NK-92 (cell line): ENCODE data around the gene CCDC137.

Experiments
- DNase-seq: peaks from one replicate; lab custom pipeline; 2025; ENCODE audit not compliant: unreplicated experiment; lab: John Stamatoyannopoulos, UW

The CCDC137 gene

GRCh38 chr17:81700353-81701287 lies 34.1 kb downstream of the CCDC137 start:
- DNase-seq: no peak

- no peak for DNase-seq
Measured at GRCh38 chr17:81701288-81702071, 34.9 kb downstream of the CCDC137 start.

- peak; percentile 18 for DNase-seq
Measured at GRCh38 chr17:81702934-81703746, 36.6 kb downstream of the CCDC137 start, which contains the start of gene MRPL12. Gene MRPL12, plus strand, starts transcription at chr17:81703367. Its CDS starts 135 bp downstream, at chr17:81703502.

GRCh38 chr17:81703747-81704654 lies 37.5 kb downstream of the CCDC137 start:
- no peak for DNase-seq

GRCh38 chr17:81705518-81706231 lies 39.1 kb downstream of the CCDC137 start:
- no peak for DNase-seq

GRCh38 chr17:81706232-81706611 lies 39.7 kb downstream of the CCDC137 start:
- DNase-seq: no peak

GRCh38 chr17:81706757-81707624 lies 40.5 kb downstream of the CCDC137 start:
- no peak for DNase-seq

- no peak for DNase-seq
Measured at GRCh38 chr17:81707725-81708646, 41.4 kb downstream of the CCDC137 start.

- DNase-seq: no peak
Measured at GRCh38 chr17:81708739-81709185, 42.2 kb downstream of the CCDC137 start.

- no peak for DNase-seq
Measured at GRCh38 chr17:81710514-81711308, 44.2 kb downstream of the CCDC137 start.

GRCh38 chr17:81711814-81712467 lies 45.4 kb downstream of the CCDC137 start, which contains the start of gene SLC25A10:
Gene SLC25A10, plus strand, starts transcription at chr17:81712284. Its CDS starts 143 bp downstream, at chr17:81712427.
- DNase-seq: no peak

GRCh38 chr17:81712468-81713003 lies 46.0 kb downstream of the CCDC137 start:
- no peak for DNase-seq

GRCh38 chr17:81713004-81713555 lies 46.5 kb downstream of the CCDC137 start:
- DNase-seq: no peak

- no peak for DNase-seq
Measured at GRCh38 chr17:81713556-81714411, 47.2 kb downstream of the CCDC137 start.
